K562 (cell line): ENCODE results near the gene PUM1. TPM values are rescaled to one million over a fixed set of nuclear protein-coding genes. Genes with fewer than 3 reads are reported as not detected.

Experiments used
- ATF7 ChIP-seq: fragments of 450-650 bp; IDR thresholded peaks from 2 replicates; pipeline ENCODE4 v1.7.1; 2014; ENCODE audit warnings: mild to moderate bottlenecking, moderate library complexity
- CBFA2T2 ChIP-seq: fragments of 450-650 bp; conservative IDR thresholded peaks from 2 replicates; pipeline ENCODE4 v1.6.1; 2017; ENCODE audit warnings: mild to moderate bottlenecking
- CEBPG ChIP-seq, 3 experiments: fragments of 200-800 bp in 1 of 3; sonication (Bioruptor generic) in 1 of 3; sonication (generic) in 1 of 3; formaldehyde crosslinking in 1 of 3; IDR thresholded peaks in 2 of 3; conservative IDR thresholded peaks in 1 of 3; 2 replicates each; pipeline versions ENCODE4 v1.6.1 to v1.8.0; 2016 to 2022; ENCODE audit warnings: missing compliant biosample characterization in 2 of 3, missing genetic modification characterization in 2 of 3, mild to moderate bottlenecking in 1 of 3, missing genetic modification reagents in 1 of 3
- ID3 ChIP-seq, 2 experiments: fragments of 250-450 bp in 1 of 2; fragments of 450-650 bp in 1 of 2; sonication (Bioruptor Pico) in 1 of 2; IDR thresholded peaks; 2 replicates each; pipeline versions ENCODE4 v1.6.1 to v1.8.0; 2016 to 2021; ENCODE audit warnings: mild to moderate bottlenecking in 2 of 2, moderate library complexity in 2 of 2, missing compliant biosample characterization in 1 of 2, missing genetic modification characterization in 1 of 2
- MLLT1 ChIP-seq, 2 experiments: fragments of 450-650 bp; IDR thresholded peaks; 2 replicates each; pipeline ENCODE4 v1.6.1; 2016
- MTA3 ChIP-seq: fragments of 450-650 bp; formaldehyde crosslinking; IDR thresholded peaks from 2 replicates; pipeline ENCODE4 v1.6.1; 2017; ENCODE audit warnings: mild to moderate bottlenecking, borderline replicate concordance
- NFXL1 ChIP-seq: fragments of 450-650 bp; formaldehyde crosslinking; IDR thresholded peaks from 2 replicates; pipeline ENCODE4 v1.4.0; 2021; ENCODE audit warnings: mild to moderate bottlenecking
- PHB ChIP-seq: fragments of 250-450 bp; sonication (Bioruptor Pico); IDR thresholded peaks from 2 replicates; pipeline ENCODE4 v1.5.0; 2021
- PHF8 ChIP-seq: fragments of 200-600 bp; sonication (generic); IDR thresholded peaks from 2 replicates; pipeline ENCODE4 v1.6.1; 2012; ENCODE audit warnings: mixed run types, mild to moderate bottlenecking, inconsistent platforms, low read length, moderate library complexity, borderline replicate concordance
- SMARCA4 ChIP-seq: fragments of 450-650 bp; IDR thresholded peaks from 2 replicates; pipeline ENCODE4 v1.6.1; 2016
- SMARCA5 ChIP-seq: fragments of 450-650 bp; IDR thresholded peaks from 2 replicates; pipeline ENCODE4 v1.6.1; 2016
- SMARCE1 ChIP-seq: fragments of 450-650 bp; IDR thresholded peaks from 2 replicates; pipeline ENCODE4 v1.7.1; 2016; ENCODE audit warnings: mild to moderate bottlenecking
- SREBF2 ChIP-seq: sonication (generic); formaldehyde crosslinking; IDR thresholded peaks from 2 replicates; pipeline ENCODE4 v1.4.0; 2020; ENCODE audit warnings: mild to moderate bottlenecking, missing genetic modification reagents
- TAL1 ChIP-seq: fragments of 450-650 bp; IDR thresholded peaks from 2 replicates; pipeline ENCODE4 v1.6.1; 2016; ENCODE audit warnings: mild to moderate bottlenecking
- TBP ChIP-seq: optimal IDR thresholded peaks from 2 replicates; pipeline ENCODE3; 2011; ENCODE audit warnings: low read depth, low read length, improper control_type of control experiment
- VEZF1 ChIP-seq: fragments of 200-800 bp; sonication (Bioruptor generic); IDR thresholded peaks from 2 replicates; pipeline ENCODE4 v1.6.1; 2017; ENCODE audit warnings: missing genetic modification characterization, missing compliant biosample characterization
- ZFPM2 ChIP-seq: fragments of 250-450 bp; sonication (Bioruptor Pico); IDR thresholded peaks from 2 replicates; pipeline ENCODE4 v1.5.1; 2022; ENCODE audit warnings: mild to moderate bottlenecking
- ZNF263 ChIP-seq: sonication (generic); formaldehyde crosslinking; IDR thresholded peaks from 2 replicates; pipeline ENCODE4 v1.8.0; 2022; ENCODE audit warnings: mild to moderate bottlenecking, missing genetic modification reagents, borderline replicate concordance
- ZNF311 ChIP-seq: fragments of 250-450 bp; sonication (Bioruptor Pico); IDR thresholded peaks from 2 replicates; pipeline ENCODE4 v1.4.0; 2020; ENCODE audit warnings: mild to moderate bottlenecking, moderate library complexity
- ZNF589 ChIP-seq: fragments of 200-800 bp; sonication (Bioruptor generic); IDR thresholded peaks from 2 replicates; pipeline ENCODE4 v1.6.1; 2016; ENCODE audit warnings: low read depth, missing genetic modification characterization, missing compliant biosample characterization
- ZNF830 ChIP-seq: fragments of 250-450 bp; sonication (Bioruptor Pico); IDR thresholded peaks from 2 replicates; pipeline ENCODE4 v1.5.0; 2021; ENCODE audit warnings: mild to moderate bottlenecking
- polyA plus RNA-seq, 8 experiments: library from polyadenylated mRNA; depleted of rRNA in 4 of 8; stranded (reverse) in 5 of 8; unstranded in 3 of 8; fragments of >200 nt; fragmentation: Nextera tagmentation in 2 of 8; fragmentation: Illumina TruSeq in 1 of 8; extraction: Ambion mirVana in 2 of 8; extraction: Trizol in 1 of 8; gene quantifications; 2 replicates each; pipeline versions ENCODE4 v1.2.1 to v1.2.3, GENCODE V29; 2011 to 2014; ENCODE audit warnings: inconsistent platforms in 1 of 8, missing spikeins in 1 of 8
- total RNA-seq, 7 experiments: library from RNA; depleted of rRNA in 6 of 7; stranded (reverse); fragments of >200 nt in 6 of 7; fragmentation: Illumina TruSeq in 2 of 7; extraction: Trizol in 2 of 7; gene quantifications; 2 replicates each; pipeline versions ENCODE4 v1.2.1 to v1.2.3, GENCODE V29; 2011 to 2021; ENCODE audit warnings: low replicate concordance in 1 of 7

PUM1 gene
- total and polyA plus RNA-seq, 9 of the 15 experiments (the other 6 are each of a cell fraction or from before 2014, with no cell fraction given), result 37.7 to 104 (median 55.7) TPM

- TF ChIP-seq VEZF1, result peak; percentile 69
- TF ChIP-seq CEBPG (CRISPR knock-in tag; IDR thresholded peaks at IDR 0.05), result peak; percentile 97
- TF ChIP-seq CEBPG (tag; conservative IDR thresholded peaks at IDR 0.05 in 1 of 2, IDR thresholded peaks at IDR 0.05 in 1 of 2), result peak; percentile 85 to 99
- no peak for TF ChIP-seq PHB
- no peak for TF ChIP-seq ID3 (CRISPR knock-in tag; IDR thresholded peaks at IDR 0.05)
- 0 out of 2 replicates have a peak, but pooled peaks have one; percentile 23 for TF ChIP-seq ID3 (tag; IDR thresholded peaks at IDR 0.05)
- peak; percentile 36; the same call in 1 of the 2 replicates for TF ChIP-seq SMARCA5
- peak; percentile 74 for TF ChIP-seq SMARCA4
- peak; percentile 48; the same call in 1 of the 2 replicates for TF ChIP-seq MTA3
- TF ChIP-seq TAL1, result 0 out of 2 replicates have a peak, but pooled peaks have one; percentile 12
- no peak for TF ChIP-seq ZNF311 (CRISPR knock-in tag)
- no peak for TF ChIP-seq CBFA2T2
- TF ChIP-seq SREBF2, result no peak
- 0 out of 2 replicates have a peak, but pooled peaks have one; percentile 51 for TF ChIP-seq ZNF830 (CRISPR knock-in tag)
- no peak for TF ChIP-seq TBP
- peak in 1 of 2 experiments; percentile 54; a peak in 1 of 4 replicates for TF ChIP-seq MLLT1 (IDR thresholded peaks at IDR 0.05)
- TF ChIP-seq PHF8, result peak; percentile 28; the same call in 1 of the 2 replicates
- TF ChIP-seq ATF7, result peak; percentile 92
- TF ChIP-seq ZNF263, result peak; percentile 96
- 0 out of 2 replicates have a peak, but pooled peaks have one; percentile 33 for TF ChIP-seq ZFPM2
- TF ChIP-seq ZNF589 (CRISPR knock-in tag), result peak; percentile 69
- 0 out of 2 replicates have a peak, but pooled peaks have one; percentile 13 for TF ChIP-seq NFXL1
- peak; percentile 55; the same call in 1 of the 2 replicates for TF ChIP-seq SMARCE1
Observed at GRCh38 chr1:30895944-30896660, 169.4 kb downstream of the PUM1 start (continued).
